ENCODE measurements around the gene NXT2.
"Not testable (repeated sequence)": the region's sequence is repeated elsewhere in the genome, so short reads cannot be mapped to it uniquely, and the experiment has no call there.

Gene NXT2

DNA sequence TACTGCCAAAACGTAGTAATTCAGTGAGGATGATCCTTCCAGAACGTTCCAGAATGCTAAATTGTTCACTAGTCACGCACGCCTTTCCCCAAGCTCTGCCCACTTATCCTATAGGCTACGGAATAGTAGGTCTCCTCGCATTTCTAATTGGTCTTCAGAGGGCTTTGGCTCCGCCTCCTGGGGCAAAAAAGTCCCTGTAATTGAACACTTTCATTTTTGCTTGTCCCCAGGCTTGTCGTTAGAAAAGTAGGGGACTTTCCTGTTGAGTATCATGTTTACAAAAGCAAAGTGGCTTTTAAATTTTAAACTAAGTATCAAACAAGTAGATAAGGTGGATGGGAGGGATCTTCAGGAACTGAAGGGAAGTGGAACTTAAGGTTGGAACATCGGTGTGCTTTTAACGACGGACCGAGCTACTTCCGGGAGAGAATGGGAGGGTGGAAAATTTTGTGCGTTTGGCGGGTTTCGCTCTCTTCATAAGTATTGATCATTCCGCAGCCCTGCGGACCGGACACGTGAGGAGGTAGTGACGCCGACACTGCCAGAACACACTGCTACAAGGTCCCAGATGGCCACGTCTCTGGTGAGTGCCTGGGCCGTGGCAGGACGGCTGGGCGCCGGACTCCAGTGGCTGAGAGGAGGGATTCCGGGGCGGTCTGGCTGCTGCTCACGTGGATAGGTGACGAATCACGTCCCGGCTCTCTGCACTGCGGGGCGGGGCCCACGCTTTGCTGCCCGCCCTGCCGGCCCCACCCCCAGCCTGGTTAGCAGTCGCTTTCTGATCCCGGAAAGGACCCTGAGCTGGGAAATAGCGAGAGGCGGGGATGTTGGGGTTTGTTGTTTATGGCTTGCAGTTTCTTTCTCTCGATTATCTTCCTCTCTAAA, at the start of gene NXT2:
Gene NXT2 (plus strand): TSS at position 406 of the 885 bp plus-strand sequence. CDS start 163 bp downstream, at position 569.
- DNase-seq (ENCODE audit: low read depth in 3 of 3): peak; percentile 53 to 73 (median 70)

DNA sequence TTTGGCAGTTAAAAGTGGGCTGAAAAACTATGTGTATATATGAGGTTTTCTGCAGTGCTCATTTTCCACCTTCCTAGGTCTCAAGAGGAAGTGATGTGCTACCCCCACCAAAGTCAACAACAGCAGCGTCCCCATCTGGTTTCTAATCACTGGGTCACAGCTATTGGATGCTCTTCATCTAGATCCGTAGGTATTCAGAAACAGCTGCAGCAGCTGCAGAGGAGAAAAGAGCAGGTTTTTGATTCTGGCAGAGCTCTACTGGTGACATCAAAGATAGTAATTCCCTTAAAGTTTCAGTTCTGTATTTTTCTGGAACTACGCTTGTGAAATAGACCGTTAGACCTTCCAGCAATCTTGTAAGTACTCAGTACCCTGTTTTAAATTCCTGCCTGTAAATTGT, 49.0 kb upstream of the NXT2 start:
- no peak for DNase-seq (ENCODE audit: low read depth in 3 of 3)

- no peak for DNase-seq (ENCODE audit: low read depth in 3 of 3)
Observed at GRCh38 chrX:109489174-109489573, 47.5 kb upstream of the NXT2 start.

- no peak for DNase-seq (ENCODE audit: low read depth in 3 of 3)
Observed at GRCh38 chrX:109498434-109498833, 38.2 kb upstream of the NXT2 start.

- DNase-seq (ENCODE audit: low read depth in 3 of 3): no peak
Observed at GRCh38 chrX:109501176-109501575, 35.5 kb upstream of the NXT2 start.

- DNase-seq (ENCODE audit: low read depth in 3 of 3): no peak
Observed at GRCh38 chrX:109508915-109509314, 27.7 kb upstream of the NXT2 start.

GRCh38 chrX:109511113-109511512, 25.5 kb upstream of the NXT2 start:
- DNase-seq (ENCODE audit: low read depth in 3 of 3): no peak

DNA sequence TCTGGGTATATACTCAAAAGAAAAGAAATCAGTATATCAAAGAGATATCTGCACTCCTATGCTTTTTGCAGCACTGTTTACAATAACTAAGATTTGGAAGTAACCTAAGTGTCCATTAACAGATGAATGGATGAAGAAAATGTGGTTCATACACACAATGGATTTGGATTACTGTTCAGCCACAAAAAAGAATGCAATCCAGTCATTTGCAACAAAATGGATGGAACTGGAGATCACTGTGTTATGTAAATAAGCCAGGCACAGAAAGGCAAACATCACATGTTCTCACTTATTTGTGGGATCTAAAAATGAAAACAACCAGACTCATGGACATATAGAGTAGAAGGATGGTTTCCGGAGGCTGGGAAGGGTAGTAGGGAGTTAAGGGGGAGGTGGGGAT, 17.6 kb upstream of the NXT2 start:
- no peak for DNase-seq (ENCODE audit: low read depth in 3 of 3)

GRCh38 chrX:109533005-109533404, 3.6 kb upstream of the NXT2 start:
- no peak for DNase-seq (ENCODE audit: low read depth in 3 of 3)

GRCh38 chrX:109533631-109534030, 3.0 kb upstream of the NXT2 start:
- no peak for DNase-seq (ENCODE audit: low read depth in 3 of 3)

- DNase-seq (ENCODE audit: low read depth in 3 of 3): no peak
Observed at GRCh38 chrX:109534933-109535332, 1.7 kb upstream of the NXT2 start.

DNA sequence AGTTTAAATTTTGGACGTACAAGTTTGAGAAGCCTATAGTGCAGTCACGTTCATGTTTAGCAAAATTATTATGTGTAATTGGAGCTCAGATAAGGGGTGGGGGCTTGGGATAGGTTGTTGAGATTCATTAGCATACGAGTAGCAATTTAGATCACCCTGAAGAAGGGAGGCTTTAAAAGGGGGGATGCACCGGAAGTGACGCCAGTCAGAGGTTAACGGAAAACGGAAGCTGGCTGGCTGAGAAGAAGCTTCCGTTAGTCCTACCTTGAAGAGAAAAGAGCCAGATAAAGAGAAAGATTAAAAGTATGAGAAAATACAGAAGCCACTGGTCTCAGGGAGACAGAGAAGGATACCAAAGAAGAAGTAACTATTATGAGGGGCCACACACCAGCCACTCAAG, 1.1 kb upstream of the NXT2 start:
- no peak for DNase-seq (ENCODE audit: low read depth in 3 of 3)

- no peak for DNase-seq (ENCODE audit: low read depth in 3 of 3)
Observed at GRCh38 chrX:109537324-109537665, 651 bp downstream of the NXT2 start.

DNA sequence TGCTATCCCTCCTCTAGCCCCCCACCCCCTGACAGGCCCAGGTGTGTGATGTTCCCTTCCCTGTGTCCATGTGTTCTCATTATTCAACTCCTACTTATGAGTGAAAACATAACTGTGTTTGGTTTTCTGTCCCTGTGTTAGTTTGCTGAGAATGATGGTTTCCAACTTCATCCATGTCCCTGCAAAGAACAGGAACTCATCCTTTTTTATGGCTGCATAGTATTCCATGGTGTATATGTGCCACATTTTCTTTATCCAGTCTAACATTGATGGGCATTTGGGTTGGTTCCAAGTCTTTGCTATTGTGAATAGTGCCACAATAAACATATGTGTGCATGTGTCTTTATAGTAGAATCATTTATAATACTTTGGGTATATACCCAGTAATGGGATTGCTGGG, 2.4 kb downstream of the NXT2 start:
- not testable (repeated sequence) for DNase-seq (ENCODE audit: low read depth in 3 of 3)

GRCh38 chrX:109553862-109554261, 17.2 kb downstream of the NXT2 start:
- no peak for DNase-seq (ENCODE audit: low read depth in 3 of 3)

GRCh38 chrX:109576083-109576482, 39.4 kb downstream of the NXT2 start:
- DNase-seq (ENCODE audit: low read depth in 3 of 3): not testable (repeated sequence)

DNA sequence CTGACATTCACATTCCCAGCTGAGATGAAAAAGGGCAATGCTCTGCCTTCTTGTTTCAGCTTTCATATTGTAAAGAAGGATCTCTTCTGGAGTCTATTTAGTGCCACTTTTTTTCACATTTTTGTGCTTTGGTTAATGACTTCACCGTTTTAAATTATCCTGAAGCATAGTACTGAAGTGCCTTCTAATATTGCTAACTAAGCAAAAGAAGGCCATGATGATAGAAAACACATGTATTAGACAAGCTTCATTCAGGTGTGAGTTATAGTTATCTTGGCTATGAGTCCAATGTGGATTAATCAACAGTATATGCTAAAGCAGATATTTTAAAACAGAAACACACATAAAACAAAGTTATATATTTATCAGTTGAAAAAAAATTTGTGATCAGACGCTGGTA, 40.4 kb downstream of the NXT2 start:
- DNase-seq (ENCODE audit: low read depth in 3 of 3): no peak

GRCh38 chrX:109578916-109579315, 42.3 kb downstream of the NXT2 start:
- no peak for DNase-seq (ENCODE audit: low read depth in 3 of 3)

DNA sequence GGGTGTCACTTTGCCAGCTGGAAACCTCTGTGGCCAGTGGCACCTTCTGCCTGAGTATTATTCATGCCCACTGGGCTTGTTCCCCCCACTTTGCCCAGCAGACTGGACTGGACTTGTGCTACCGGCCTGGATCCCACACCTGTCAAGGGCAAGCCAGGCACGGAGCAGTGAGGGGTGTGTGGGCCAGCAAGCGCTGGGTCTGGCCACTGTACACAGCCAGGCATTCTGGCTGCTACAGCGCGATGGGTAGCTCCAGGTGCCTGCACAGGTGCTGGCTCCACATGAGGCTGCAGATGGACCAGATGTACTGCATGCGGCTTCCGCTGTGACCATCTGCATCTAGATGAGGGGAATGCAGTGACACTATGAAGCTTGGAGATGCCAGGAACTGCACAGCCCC, 48.8 kb downstream of the NXT2 start:
- DNase-seq (ENCODE audit: low read depth in 3 of 3): no peak

DNA sequence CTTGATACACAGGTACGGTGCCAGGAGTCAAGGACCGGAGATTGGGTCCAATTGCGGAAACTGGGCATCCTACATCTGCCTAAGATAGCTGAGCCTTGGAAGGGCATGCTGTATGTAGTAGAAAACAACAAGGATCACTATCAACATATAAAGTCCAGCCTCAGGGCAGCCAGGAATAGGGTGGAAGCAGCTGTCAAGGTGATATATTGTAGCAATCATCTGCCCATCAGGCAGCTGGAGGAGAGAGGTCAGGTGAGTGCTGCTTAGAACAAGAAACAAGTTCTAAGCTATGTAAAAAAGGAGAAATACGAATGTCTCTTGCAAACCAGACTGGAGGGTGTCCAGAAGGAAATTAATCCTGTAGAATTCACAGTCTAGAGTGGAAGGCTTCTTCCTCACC, 53.5 kb downstream of the NXT2 start:
- no peak for DNase-seq (ENCODE audit: low read depth in 3 of 3)
